ENCODE data around the gene IDH2. TPM values are rescaled to one million over a fixed set of nuclear protein-coding genes. Genes with fewer than 3 reads are reported as not detected.
"Not testable (repeated sequence)": the region's sequence is repeated elsewhere in the genome, so short reads cannot be mapped to it uniquely, and the experiment has no call there.

The IDH2 gene
- total RNA-seq, 2 donors from 2014 or later = 24.5 to 46.6 TPM

- H3K9me3 ChIP-seq = no peaks in the 10 kb centered on the region
- no peaks in the 10 kb centered on the region for H3K27me3 ChIP-seq (replicated peaks; ENCODE audit: insufficient read depth)
- peak; percentile 65 for DNase-seq (ENCODE audit: low spot score)
- no peak overlapping the region for H3K4me3 ChIP-seq
- ATAC-seq (ENCODE audit: insufficient number of reproducible peaks, low FRiP score, low read depth) = peak; percentile 51
- H3K27ac ChIP-seq = no peak overlapping the region
- H3K4me1 ChIP-seq (ENCODE audit: control insufficient read depth in 1 of 2, low read depth in 2 of 2) = peaks cover 0 to 6% of the 10 kb centered on the region in 2 donors
- peak; percentile 77 for TF ChIP-seq CTCF (IDR thresholded peaks at IDR 0.05)
- peaks cover 10% of the 10 kb centered on the region for H3K36me3 ChIP-seq
Measured at GRCh38 chr15:90071220-90071807, 31.0 kb downstream of the IDH2 start.

DNA sequence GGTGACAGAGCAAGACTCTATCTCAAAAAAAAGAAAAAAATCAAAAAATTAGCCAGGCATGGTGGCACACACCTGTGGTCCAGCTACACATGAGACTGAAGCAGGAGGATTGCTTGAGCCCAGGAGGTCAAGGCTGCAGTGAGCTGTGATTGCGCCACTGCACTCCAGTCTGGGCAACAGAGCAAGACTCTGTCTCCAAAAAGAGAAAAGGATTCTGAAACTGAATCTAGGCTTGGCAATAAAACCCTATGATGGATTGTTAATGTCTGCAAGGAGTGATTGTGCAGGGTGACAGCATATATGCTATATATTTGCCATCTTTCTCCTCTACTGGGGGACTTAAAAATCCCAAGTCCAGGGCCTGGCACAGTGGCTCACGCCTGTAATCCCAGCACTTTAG is 31.6 kb downstream of the IDH2 start:
- not testable (repeated sequence) for H3K9me3 ChIP-seq; ATAC-seq (ENCODE audit: insufficient number of reproducible peaks, low FRiP score, low read depth); H3K27ac ChIP-seq; H3K36me3 ChIP-seq; H3K4me3 ChIP-seq; DNase-seq (ENCODE audit: low spot score); H3K27me3 ChIP-seq (replicated peaks; ENCODE audit: insufficient read depth); H3K4me1 ChIP-seq (ENCODE audit: control insufficient read depth in 1 of 2, low read depth in 2 of 2)

DNA sequence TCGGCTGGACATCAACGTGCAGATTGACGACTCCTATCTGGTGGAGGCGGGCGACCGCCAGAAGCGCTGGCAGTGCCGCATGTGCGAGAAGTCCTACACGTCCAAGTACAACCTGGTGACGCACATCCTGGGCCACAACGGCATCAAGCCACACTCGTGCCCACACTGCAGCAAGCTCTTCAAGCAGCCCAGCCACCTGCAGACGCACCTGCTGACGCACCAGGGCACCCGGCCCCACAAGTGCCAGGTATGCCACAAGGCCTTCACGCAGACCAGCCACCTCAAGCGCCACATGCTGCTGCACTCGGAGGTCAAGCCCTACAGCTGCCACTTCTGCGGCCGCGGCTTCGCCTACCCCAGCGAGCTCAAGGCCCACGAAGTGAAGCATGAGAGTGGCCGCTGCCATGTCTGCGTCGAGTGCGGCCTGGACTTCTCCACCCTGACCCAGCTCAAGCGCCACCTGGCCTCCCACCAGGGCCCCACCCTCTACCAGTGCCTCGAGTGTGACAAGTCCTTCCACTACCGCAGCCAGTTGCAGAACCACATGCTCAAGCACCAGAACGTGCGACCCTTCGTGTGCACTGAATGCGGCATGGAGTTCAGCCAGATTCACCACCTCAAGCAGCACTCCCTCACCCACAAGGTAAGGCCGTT is 34.2 kb downstream of the IDH2 start:
- H3K4me1 ChIP-seq (ENCODE audit: control insufficient read depth in 1 of 2, low read depth in 2 of 2) = peaks cover 18 to 26% of the 10 kb centered on the region in 2 donors
- no peak for ATAC-seq (ENCODE audit: insufficient number of reproducible peaks, low FRiP score, low read depth)
- no peak for DNase-seq (ENCODE audit: low spot score)
- no peaks in the 10 kb centered on the region for H3K27me3 ChIP-seq (replicated peaks; ENCODE audit: insufficient read depth)
- no peak overlapping the region for H3K4me3 ChIP-seq
- no peaks in the 10 kb centered on the region for H3K9me3 ChIP-seq
- no peak overlapping the region for H3K27ac ChIP-seq
- no peak for TF ChIP-seq CTCF (IDR thresholded peaks at IDR 0.05)
- no peaks in the 10 kb centered on the region for H3K36me3 ChIP-seq

GRCh38 chr15:90067181-90067952 is 34.9 kb downstream of the IDH2 start:
- Histone ChIP-seq H3K27me3 (replicated peaks; ENCODE audit: insufficient read depth) (no peaks in the 10 kb centered on the region), H3K27ac (no peak overlapping the region), H3K9me3 (no peaks in the 10 kb centered on the region), H3K4me1 (ENCODE audit: control insufficient read depth in 1 of 2, low read depth in 2 of 2) (peaks cover 18 to 32% of the 10 kb centered on the region in 2 donors), H3K36me3 (no peaks in the 10 kb centered on the region), H3K4me3 (no peak overlapping the region)
- DNase-seq (ENCODE audit: low spot score) = no peak
- no peak for TF ChIP-seq CTCF (IDR thresholded peaks at IDR 0.05)
- ATAC-seq (ENCODE audit: insufficient number of reproducible peaks, low FRiP score, low read depth) = no peak

DNA sequence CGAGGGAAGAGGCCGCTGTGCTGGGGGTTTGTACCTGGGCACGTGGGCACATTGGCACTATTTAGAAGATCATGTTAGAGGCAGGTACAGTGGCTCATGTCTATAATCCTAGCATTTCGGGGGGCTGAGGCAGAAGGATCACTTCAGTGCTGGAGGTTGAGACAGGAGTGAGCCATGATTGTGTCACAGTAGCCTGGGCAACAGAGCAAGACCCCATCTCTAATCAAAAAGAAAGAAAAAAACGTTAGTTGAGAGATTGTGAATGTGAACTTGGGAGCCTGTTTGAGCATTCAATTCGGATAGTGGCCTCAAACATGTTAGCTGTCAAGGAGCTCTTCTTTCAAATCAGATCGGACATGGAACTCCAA is 36.6 kb downstream of the IDH2 start:
- no peak for ATAC-seq (ENCODE audit: insufficient number of reproducible peaks, low FRiP score, low read depth)
- peaks cover 18 to 42% of the 10 kb centered on the region in 2 donors for H3K4me1 ChIP-seq (ENCODE audit: control insufficient read depth in 1 of 2, low read depth in 2 of 2)
- no peak for TF ChIP-seq CTCF (IDR thresholded peaks at IDR 0.05)
- H3K27me3 ChIP-seq (replicated peaks; ENCODE audit: insufficient read depth) = no peaks in the 10 kb centered on the region
- H3K4me3 ChIP-seq = no peak overlapping the region
- no peaks in the 10 kb centered on the region for H3K9me3 ChIP-seq
- no peaks in the 10 kb centered on the region for H3K36me3 ChIP-seq
- H3K27ac ChIP-seq = peak overlapping the region; percentile 61 to 74
- DNase-seq (ENCODE audit: low spot score) = no peak

Measured in thoracic aorta (tissue), 2 donors.